Kidney (tissue), 14 donors: ENCODE results near the gene FAM107B. TPM values are rescaled to one million over a fixed set of nuclear protein-coding genes. Genes with fewer than 3 reads are reported as not detected.

ENCODE experiments used
- DNase-seq, 5 donors: peaks; one replicate each; pipeline ENCODE4 v3.0.0-alpha.2; 2013 to 2020
- FAIRE-seq: peaks from 2 replicates; lab custom pipeline; 2012; peaks lifted over from hg19 to GRCh38; lab: Jason Lieb, UNC
- H3K27ac ChIP-seq, 2 donors: one replicate each; pipeline ENCODE4 v1.7.0; 2013; ENCODE audit warnings: low read depth in 2 of 2, low read length in 2 of 2, inconsistent platforms in 1 of 2
- H3K27me3 ChIP-seq: one replicate; pipeline ENCODE4 v1.7.1; 2013; ENCODE audit warnings: low read length, inconsistent platforms; ENCODE audit not compliant: control insufficient read depth, insufficient read depth
- H3K36me3 ChIP-seq, 3 donors: one replicate each; pipeline versions ENCODE4 v1.7.0 to v1.7.1; 2013; ENCODE audit warnings: low read length in 3 of 3, control low read depth in 1 of 3, inconsistent platforms in 1 of 3; ENCODE audit not compliant: insufficient read depth in 3 of 3, control insufficient read depth in 2 of 3
- H3K4me1 ChIP-seq, 3 donors: one replicate each; pipeline versions ENCODE4 v1.7.0 to v1.7.1; 2013; ENCODE audit warnings: low read length in 3 of 3, inconsistent platforms in 1 of 3, low read depth in 1 of 3; ENCODE audit not compliant: control insufficient read depth in 2 of 3, insufficient read depth in 2 of 3
- H3K4me3 ChIP-seq, 3 donors: one replicate each; pipeline versions ENCODE4 v1.7.0 to v1.8.1; 2013; ENCODE audit warnings: low read length in 3 of 3, control low read depth in 1 of 3, inconsistent platforms in 1 of 3
- H3K9ac ChIP-seq, 3 donors: one replicate each; pipeline versions ENCODE4 v1.7.0 to v1.7.1; 2013; ENCODE audit warnings: low read length in 3 of 3, control low read depth in 1 of 3, inconsistent platforms in 1 of 3
- H3K9me3 ChIP-seq, 3 donors: one replicate each; pipeline versions ENCODE4 v1.7.0 to v1.7.1; 2013; ENCODE audit warnings: low read length in 3 of 3, control low read depth in 1 of 3, inconsistent platforms in 1 of 3; ENCODE audit not compliant: control insufficient read depth in 2 of 3, insufficient read depth in 1 of 3
- CTCF ChIP-seq: IDR thresholded peaks from 3 replicates; pipeline ENCODE4 v1.5.1; 2012; ENCODE audit warnings: mild to moderate bottlenecking, moderate library complexity, borderline replicate concordance; ENCODE audit not compliant: insufficient read depth; ENCODE audit errors: extremely low read depth
- intact Hi-C: fragments of 100-400 bp; cut with DNase I; formaldehyde crosslinking; loops from one replicate; pipeline ENCODE4 v1.11.1; 2022
- polyA plus RNA-seq: library from polyadenylated mRNA; stranded (reverse); fragments of 350-450 nt; fragmentation: Illumina TruSeq; extraction: RNeasy Lipid Tissue Mini Kit (QIAGEN cat#74804); gene quantifications from one replicate; pipeline ENCODE4 v1.2.3, GENCODE V29; 2014; ENCODE audit warnings: low read depth, low replicate concordance; ENCODE audit not compliant: insufficient read depth
- total RNA-seq: library from RNA; stranded (reverse); fragmentation: NEBNext Ultra II Directional; extraction: Animal tissue kit (Norgen Biotek cat#: 25700); gene quantifications from one replicate; pipeline ENCODE4 v1.2.1, GENCODE V29; 2021
- donor health status: control.
- donor health status: control.
- donor health status: control.
- donor health status: control.
- donor health status: control.
- donor health status: DM: yes; HTN: yes; CAD: no.
- donor health status: Normal renal cell carcinoma (clear cell type).

FAM107B gene
- total and polyA plus RNA-seq, 2 donors from 2014 or later: 105 to 122 TPM

DNA sequence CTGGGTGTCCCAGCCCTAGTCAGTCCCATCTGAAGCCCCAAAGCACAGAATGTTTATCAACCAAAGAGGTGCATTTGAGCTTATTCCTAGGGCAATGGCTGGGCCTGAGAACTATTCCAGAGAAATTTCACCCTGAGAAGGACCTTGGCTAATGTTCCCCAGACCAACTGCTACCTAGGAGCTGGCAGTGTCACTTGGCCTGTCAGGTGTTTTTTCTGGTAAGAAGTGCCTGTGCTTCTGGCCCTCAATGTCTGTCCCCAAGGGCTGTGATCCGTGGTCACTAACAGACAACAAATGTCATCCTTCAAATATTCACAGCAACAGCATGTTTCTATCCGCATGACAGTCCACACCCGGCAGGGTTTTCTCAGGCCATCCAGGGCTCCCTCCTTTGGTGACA is 234.6 kb downstream of the FAM107B start:
- intact Hi-C loops: no loop called here
- Histone ChIP-seq H3K36me3 (peaks cover 3 to 9% (median 6%) of the 10 kb centered on the region in 3 donors), H3K27me3 (no peaks in the 10 kb centered on the region), H3K4me1 (peaks cover 0 to 28% (median 8%) of the 10 kb centered on the region in 3 donors), H3K27ac (no peak overlapping the region), H3K9me3 (no peaks in the 10 kb centered on the region), H3K9ac (no peak overlapping the region), H3K4me3 (no peak overlapping the region)
- no peak for FAIRE-seq
- no peak for DNase-seq
- TF ChIP-seq CTCF: no peak

DNA sequence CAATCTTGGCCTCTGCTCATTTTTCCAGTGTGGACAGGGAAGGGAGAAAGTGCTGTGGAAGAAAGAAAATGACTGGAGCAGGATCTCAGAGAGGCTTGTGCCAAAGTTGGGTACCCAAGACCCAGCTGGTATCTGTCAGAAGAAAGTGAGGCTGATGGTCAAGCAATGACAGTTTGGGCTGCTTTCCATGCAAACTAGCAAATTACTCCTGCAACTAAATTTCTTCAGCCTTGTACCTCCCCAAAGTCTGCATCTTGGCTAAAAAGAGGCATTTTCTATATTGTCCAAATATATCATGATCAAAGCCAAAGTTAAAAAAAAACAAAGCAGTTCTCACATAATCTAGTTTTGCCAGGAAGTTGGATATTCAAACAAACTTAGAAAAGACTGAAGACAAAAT is 235.5 kb downstream of the FAM107B start:
- Histone ChIP-seq H3K9me3 (no peaks in the 10 kb centered on the region), H3K27ac (no peak overlapping the region), H3K4me3 (no peak overlapping the region), H3K27me3 (no peaks in the 10 kb centered on the region), H3K9ac (no peak overlapping the region), H3K36me3 (peaks cover 3 to 9% (median 6%) of the 10 kb centered on the region in 3 donors), H3K4me1 (peaks cover 0 to 33% (median 8%) of the 10 kb centered on the region in 3 donors)
- no peak for TF ChIP-seq CTCF
- DNase-seq: no peak
- no peak for FAIRE-seq
- intact Hi-C loops: no loop called here

DNA sequence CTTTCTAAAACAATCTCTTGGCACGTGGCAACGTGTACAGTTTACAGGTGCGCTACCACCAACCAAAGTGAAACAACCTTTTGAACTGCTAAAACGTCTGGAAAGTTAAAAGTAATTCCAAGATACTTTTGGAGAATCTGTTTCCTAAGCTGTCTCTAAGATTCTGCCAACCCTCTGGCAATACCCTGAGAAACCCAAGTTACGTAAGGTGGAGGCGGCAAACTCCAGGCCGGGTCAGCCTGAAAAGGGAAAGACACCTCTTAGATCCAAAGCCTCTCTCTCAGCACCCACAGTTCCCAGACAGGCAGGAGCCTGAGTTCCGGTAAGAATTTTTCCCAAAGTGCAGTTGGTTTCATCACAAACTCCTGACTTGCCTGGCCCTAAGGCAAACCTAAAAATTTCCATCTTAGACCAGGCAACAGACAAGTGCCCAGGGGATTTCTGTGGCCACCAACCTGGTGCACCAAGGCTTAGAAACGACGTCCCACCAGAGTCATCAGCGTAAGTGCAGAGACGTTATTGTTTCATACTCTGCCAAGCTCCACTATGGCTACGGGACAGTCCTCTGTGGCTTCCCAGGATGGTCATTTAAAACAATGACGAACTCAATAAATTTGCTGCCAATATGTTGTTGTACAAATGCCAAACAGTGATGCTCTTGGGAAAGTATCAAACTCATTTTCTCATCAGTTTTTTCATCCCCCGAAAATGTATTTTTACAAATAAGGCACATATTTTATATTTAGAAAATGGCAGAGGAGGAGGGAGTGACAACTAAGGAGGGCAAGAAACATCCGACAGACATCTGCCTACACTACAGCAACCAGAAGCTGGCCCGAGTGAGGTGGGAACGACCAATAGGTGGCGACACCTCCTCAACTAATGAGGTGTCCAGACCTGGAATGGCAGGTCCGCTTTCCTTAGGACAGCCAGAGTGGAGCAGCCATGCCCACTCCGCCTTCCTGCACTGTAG is 238.2 kb downstream of the FAM107B start:
- DNase-seq (peak in 4 of 5 donors; percentile 69 to 84 (median 82)), FAIRE-seq (no peak)
- H3K36me3 ChIP-seq: peaks cover 3 to 13% (median 6%) of the 10 kb centered on the region in 3 donors
- H3K27ac ChIP-seq: peak overlapping the region in 1 of 2 donors; percentile 52
- H3K4me1 ChIP-seq: peaks cover 0 to 46% (median 24%) of the 10 kb centered on the region in 3 donors
- no peaks in the 10 kb centered on the region for H3K27me3 ChIP-seq
- H3K4me3 ChIP-seq: no peak overlapping the region
- TF ChIP-seq CTCF: peak; percentile 68
- intact Hi-C loops: no loop called here
- no peaks in the 10 kb centered on the region for H3K9me3 ChIP-seq
- no peak overlapping the region for H3K9ac ChIP-seq
